Mucosa of stomach (tissue), 1 donor: ENCODE measurements around the gene PLCH1.

Experiments
- H3K27me3 ChIP-seq: one replicate; pipeline ENCODE4 v1.7.0; 2013; ENCODE audit warnings: mild to moderate bottlenecking, low read length; ENCODE audit not compliant: control insufficient read depth, insufficient read depth
- H3K36me3 ChIP-seq: one replicate; pipeline ENCODE4 v1.7.0; 2013; ENCODE audit warnings: low read length; ENCODE audit not compliant: control insufficient read depth, insufficient read depth
- H3K4me1 ChIP-seq: one replicate; pipeline ENCODE4 v1.7.0; 2013; ENCODE audit warnings: mild to moderate bottlenecking, low read length; ENCODE audit not compliant: control insufficient read depth, insufficient read depth
- H3K4me3 ChIP-seq: one replicate; pipeline ENCODE4 v1.7.0; 2013; ENCODE audit warnings: low read length
- H3K9ac ChIP-seq: one replicate; pipeline ENCODE4 v1.7.0; 2013; ENCODE audit warnings: mild to moderate bottlenecking, low read length, moderate library complexity
- H3K9me3 ChIP-seq: one replicate; pipeline ENCODE4 v1.7.0; 2013; ENCODE audit warnings: mild to moderate bottlenecking, low read length, moderate library complexity; ENCODE audit not compliant: control insufficient read depth
- donor health status: Pancreatic carcinoma.

The PLCH1 gene

DNA sequence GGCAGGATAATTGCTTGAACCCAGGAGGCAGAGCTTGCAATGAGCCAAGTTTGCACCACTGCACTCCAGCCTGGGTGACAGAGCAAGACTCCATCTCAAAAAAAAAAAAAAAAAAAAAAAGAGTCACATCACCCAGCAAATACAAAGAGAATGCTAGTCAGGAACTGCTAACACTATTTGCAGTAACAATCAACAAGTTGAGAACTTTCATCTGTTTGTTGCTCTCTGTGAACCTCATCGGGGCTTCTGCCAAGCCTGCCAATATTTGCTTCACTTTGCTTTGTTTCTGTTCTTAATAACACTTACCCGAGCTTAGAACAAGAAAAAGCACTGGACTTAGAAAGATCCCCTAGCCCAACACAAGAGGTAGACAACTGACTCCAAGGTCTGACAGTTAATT is 76.9 kb downstream of the PLCH1 start:
- no peak overlapping the region for H3K4me3 ChIP-seq
- H3K9me3 ChIP-seq, result no peaks in the 10 kb centered on the region
- H3K4me1 ChIP-seq, result peaks cover 25% of the 10 kb centered on the region
- no peaks in the 10 kb centered on the region for H3K27me3 ChIP-seq
- no peaks in the 10 kb centered on the region for H3K36me3 ChIP-seq
- no peak overlapping the region for H3K9ac ChIP-seq

GRCh38 chr3:155664925-155665695 is 79.8 kb downstream of the PLCH1 start:
- H3K27me3 ChIP-seq, result no peaks in the 10 kb centered on the region
- H3K4me1 ChIP-seq, result peaks cover 35% of the 10 kb centered on the region
- H3K36me3 ChIP-seq, result no peaks in the 10 kb centered on the region
- no peak overlapping the region for H3K4me3 ChIP-seq
- H3K9ac ChIP-seq, result no peak overlapping the region
- no peaks in the 10 kb centered on the region for H3K9me3 ChIP-seq

DNA sequence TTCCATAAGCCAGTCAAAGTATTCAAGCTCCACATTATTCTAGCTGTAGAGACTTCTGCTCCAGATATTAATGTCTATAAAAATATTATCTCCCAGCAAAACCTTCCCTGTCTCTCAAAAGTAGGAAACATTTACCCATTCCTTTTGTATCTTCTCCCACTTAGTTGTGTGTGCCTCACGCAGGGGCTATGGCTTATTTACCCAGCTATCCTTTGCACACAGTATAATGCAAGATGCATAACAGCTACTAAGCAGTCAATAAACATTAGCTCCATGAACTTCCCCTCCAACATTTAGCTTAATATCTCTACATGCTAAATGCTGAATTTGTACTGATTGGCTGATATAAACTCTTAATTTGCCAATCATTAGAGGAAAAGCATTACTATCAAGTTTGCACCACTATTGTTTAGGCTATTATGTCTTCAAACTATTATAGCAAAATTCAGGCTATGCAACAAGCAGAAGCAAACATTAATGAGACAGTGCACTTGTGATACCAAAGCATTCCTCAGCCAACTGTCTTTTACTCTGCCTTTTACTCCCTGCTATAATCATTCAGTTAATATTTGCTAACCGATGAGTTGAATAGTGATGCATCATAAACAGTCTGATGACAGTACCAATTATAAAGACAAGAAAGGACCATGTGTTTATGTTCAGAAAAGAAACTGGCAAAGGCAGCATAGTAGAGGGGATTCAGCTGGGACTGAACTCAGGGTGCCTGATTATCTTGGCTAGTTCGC is 81.2 kb downstream of the PLCH1 start:
- no peak overlapping the region for H3K9ac ChIP-seq
- no peak overlapping the region for H3K4me3 ChIP-seq
- H3K4me1 ChIP-seq, result peaks cover 35% of the 10 kb centered on the region
- no peaks in the 10 kb centered on the region for H3K9me3 ChIP-seq
- H3K36me3 ChIP-seq, result no peaks in the 10 kb centered on the region
- no peaks in the 10 kb centered on the region for H3K27me3 ChIP-seq

- Histone ChIP-seq H3K4me1 (peaks cover 30% of the 10 kb centered on the region), H3K36me3 (no peaks in the 10 kb centered on the region), H3K4me3 (no peak overlapping the region), H3K27me3 (no peaks in the 10 kb centered on the region), H3K9ac (peak overlapping the region; percentile 44), H3K9me3 (no peaks in the 10 kb centered on the region)
These were observed 83.1 kb downstream of the PLCH1 start for GRCh38 chr3:155661760-155662159.

DNA sequence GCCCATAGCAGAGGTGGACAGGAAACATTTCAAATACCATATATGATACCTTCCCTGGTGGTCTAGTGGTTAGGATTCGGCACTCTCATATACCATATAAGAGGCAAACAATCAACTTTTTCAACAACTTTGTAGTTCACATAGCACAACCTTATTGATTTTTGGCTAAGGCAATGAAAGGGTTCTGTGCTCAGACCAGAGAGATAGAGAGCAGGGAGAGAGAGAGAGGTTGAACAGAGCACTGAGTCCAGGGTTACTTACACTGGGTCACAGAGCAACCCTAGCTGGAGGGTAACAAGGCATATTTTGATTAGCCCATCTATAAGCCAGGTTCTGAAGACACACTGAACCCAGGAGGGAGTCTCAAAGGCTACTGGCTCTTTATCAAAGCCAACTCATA is 83.8 kb downstream of the PLCH1 start:
- Histone ChIP-seq H3K27me3 (no peaks in the 10 kb centered on the region), H3K4me1 (peaks cover 29% of the 10 kb centered on the region), H3K4me3 (no peak overlapping the region), H3K9ac (peak overlapping the region; percentile 44), H3K9me3 (no peaks in the 10 kb centered on the region), H3K36me3 (no peaks in the 10 kb centered on the region)

DNA sequence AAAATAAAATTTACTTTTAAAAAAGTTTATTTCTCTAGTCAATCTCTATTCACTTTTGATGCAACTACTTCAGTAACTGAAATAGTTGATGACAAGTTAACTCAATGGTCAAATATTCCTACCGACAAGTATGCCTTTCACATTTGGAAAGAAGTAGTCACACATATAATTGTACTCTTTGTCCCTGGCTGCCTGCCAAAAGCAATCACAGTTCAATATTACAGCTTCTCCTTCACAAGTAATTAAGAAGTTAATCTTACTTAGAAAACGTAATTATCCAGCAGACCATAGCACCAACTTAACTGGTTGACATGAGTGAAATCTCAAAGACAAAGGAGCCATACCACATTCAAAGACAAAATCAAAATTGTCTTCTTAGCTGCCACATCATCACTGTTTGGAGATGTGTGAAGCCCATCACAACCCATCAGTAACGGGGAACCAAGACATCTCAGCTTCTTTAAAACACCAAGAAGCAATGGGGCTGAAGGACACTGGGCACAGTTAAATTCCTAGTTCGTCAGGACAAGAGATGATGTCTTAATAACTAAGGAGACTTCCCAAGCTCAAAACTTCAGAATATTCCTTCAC is 86.1 kb downstream of the PLCH1 start:
- Histone ChIP-seq H3K4me3 (no peak overlapping the region), H3K9me3 (no peaks in the 10 kb centered on the region), H3K9ac (no peak overlapping the region), H3K36me3 (no peaks in the 10 kb centered on the region), H3K4me1 (peaks cover 16% of the 10 kb centered on the region), H3K27me3 (no peaks in the 10 kb centered on the region)

DNA sequence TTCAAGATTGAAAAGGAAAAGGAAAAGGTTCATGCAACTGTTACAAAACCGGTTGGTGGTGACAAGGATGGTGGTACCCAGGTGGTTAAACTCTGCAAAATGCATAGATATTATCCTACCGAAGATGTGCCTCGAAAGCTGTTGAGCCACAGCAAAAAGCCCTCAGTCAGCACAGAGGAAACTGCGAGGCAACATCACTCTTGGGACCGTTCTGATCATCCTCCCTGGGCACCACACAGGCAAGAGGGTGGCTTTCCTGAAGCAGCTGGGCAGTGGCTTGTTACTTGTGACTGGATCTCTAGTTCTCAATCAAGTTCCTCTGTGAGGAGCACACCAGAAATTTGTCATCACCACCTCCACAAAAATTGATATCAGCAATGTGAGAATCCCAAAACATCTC is 86.9 kb downstream of the PLCH1 start:
- Histone ChIP-seq H3K27me3 (no peaks in the 10 kb centered on the region), H3K9me3 (no peaks in the 10 kb centered on the region), H3K4me3 (no peak overlapping the region), H3K36me3 (no peaks in the 10 kb centered on the region), H3K9ac (no peak overlapping the region), H3K4me1 (peaks cover 11% of the 10 kb centered on the region)

GRCh38 chr3:155657161-155657560 is 87.7 kb downstream of the PLCH1 start:
- no peaks in the 10 kb centered on the region for H3K27me3 ChIP-seq
- H3K9me3 ChIP-seq, result no peaks in the 10 kb centered on the region
- no peaks in the 10 kb centered on the region for H3K36me3 ChIP-seq
- no peak overlapping the region for H3K4me3 ChIP-seq
- peaks cover 17% of the 10 kb centered on the region for H3K4me1 ChIP-seq
- no peak overlapping the region for H3K9ac ChIP-seq

DNA sequence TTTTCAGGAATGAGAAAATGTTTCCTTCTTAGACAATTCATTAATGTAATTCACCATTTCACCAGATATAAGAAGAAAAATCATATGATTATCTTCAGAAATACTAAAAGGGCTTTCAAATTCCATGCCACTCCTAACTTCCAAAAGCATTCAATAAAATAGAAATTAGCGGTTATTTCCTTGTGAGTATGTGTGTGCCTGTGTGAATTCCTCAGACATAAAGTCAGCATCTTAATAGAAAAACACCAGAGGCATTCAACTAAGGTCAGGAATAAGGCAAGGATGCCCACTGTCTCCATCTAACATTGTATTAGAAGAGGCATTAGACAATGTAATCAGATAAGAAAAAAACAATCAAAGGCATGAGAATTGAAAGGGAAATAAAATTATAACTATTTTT is 88.4 kb downstream of the PLCH1 start:
- Histone ChIP-seq H3K9me3 (no peaks in the 10 kb centered on the region), H3K4me3 (no peak overlapping the region), H3K9ac (no peak overlapping the region), H3K4me1 (peaks cover 21% of the 10 kb centered on the region), H3K27me3 (no peaks in the 10 kb centered on the region), H3K36me3 (no peaks in the 10 kb centered on the region)

- Histone ChIP-seq H3K9ac (no peak overlapping the region), H3K4me1 (peaks cover 43% of the 10 kb centered on the region), H3K27me3 (no peaks in the 10 kb centered on the region), H3K36me3 (no peaks in the 10 kb centered on the region), H3K4me3 (no peak overlapping the region), H3K9me3 (no peaks in the 10 kb centered on the region)
These were observed 93.2 kb downstream of the PLCH1 start for GRCh38 chr3:155651489-155652218.

DNA sequence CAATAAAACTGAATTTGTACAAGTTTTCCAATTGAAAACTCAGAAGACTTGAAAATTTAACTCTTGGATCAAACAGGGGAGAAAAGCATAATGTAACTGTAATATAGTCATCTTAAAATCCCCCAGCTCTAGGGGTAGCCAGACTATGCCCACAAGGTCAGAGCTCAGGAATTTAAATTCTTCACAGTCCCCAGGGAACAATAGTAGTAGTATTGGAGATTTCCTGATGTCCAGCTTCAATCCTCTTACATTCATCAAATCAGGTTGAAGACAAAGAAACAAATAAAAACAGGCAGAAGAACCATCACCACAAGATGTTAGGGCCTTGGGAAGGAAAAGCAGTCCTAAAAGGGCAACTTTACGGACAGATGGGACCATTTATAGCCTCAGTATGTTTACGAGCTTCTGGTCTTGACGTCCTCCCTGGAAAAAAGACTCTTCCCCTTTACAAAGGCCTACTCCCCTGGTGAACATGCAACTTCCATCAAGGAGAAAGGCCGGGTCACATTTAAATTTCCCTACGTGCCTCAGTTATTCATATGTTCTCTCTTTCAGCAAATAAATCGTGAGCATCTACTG is 96.8 kb downstream of the PLCH1 start:
- peaks cover 59% of the 10 kb centered on the region for H3K4me1 ChIP-seq
- H3K9ac ChIP-seq, result no peak overlapping the region
- no peaks in the 10 kb centered on the region for H3K27me3 ChIP-seq
- H3K4me3 ChIP-seq, result no peak overlapping the region
- H3K9me3 ChIP-seq, result no peaks in the 10 kb centered on the region
- H3K36me3 ChIP-seq, result no peaks in the 10 kb centered on the region
